SH-SY5Y (cell line): ENCODE results near the gene EXOC2.

ENCODE experiments used
- GATA2 ChIP-seq: IDR thresholded peaks from 2 replicates; pipeline ENCODE4 v1.6.1; 2011; ENCODE audit warnings: mild to moderate bottlenecking, low read depth, low read length
- GATA3 ChIP-seq: IDR thresholded peaks from 2 replicates; pipeline ENCODE4 v1.6.1; 2011; ENCODE audit warnings: low read depth, mild to moderate bottlenecking, low read length, moderate library complexity

DNA sequence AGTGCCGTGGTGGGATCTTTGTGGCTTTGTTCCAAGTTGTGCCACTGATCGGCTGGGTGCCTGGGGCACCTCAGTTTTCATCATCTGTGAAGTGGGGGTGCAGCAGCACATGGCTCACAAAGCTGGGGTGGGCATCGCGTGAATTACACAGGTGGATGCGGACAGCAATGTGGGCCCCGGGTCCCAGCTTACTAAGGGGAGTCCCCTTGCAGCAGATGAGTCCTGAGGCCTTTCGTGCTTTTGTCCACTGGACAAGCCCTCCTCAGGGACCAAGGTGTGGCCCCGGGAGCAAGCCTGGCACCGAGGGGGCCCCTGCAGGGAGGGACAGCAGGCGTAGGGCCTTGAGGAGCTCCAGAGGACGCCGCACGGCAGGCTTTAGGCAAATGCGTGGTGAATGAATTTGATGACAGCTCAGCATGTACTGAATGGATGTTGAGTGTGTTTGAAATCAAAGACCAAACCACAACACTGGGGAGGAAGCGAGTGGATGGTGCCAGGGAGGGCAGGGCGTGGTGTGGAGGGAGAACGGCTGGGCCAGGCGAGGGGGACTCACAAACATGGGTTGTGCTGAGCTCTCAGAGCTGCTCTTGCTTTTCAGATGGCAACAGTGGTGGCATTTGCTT, 248.2 kb downstream of the EXOC2 start:
- no peak for TF ChIP-seq GATA2
- TF ChIP-seq GATA3 = no peak
